HepG2 (cell line): ENCODE measurements around the gene NSUN5. TPM values are rescaled to one million over a fixed set of nuclear protein-coding genes. Genes with fewer than 3 reads are reported as not detected.

Experiments used
- ATAC-seq: fragments of 200-7000 bp; cut with Tn5 transposase; 3 replicates; pipeline ENCODE4 v1.9.1; 2020; ENCODE audit warnings: mild to moderate bottlenecking, moderate library complexity
- BruUV-seq: library from RNA; stranded (reverse); fragments of 400-500 nt; replicated peaks from 2 replicates; lab custom pipeline; 2021; lab: Mats Ljungman, UMichigan
- CTCF ChIA-PET: fragments of 300-600 bp; formaldehyde crosslinking; extraction: SDS; loops from one replicate; lab custom pipeline; 2021; ENCODE audit warnings: low total read pairs, inconsistent platforms, low intra/inter-chr PET ratio; lab: Yijun Ruan, JAX
- POLR2A ChIA-PET: fragments of 350-600 bp; sonication (Branson Sonifier 250); formaldehyde crosslinking; loops from one replicate; lab custom pipeline; 2020; ENCODE audit warnings: antibody characterized with exemption, inconsistent platforms; lab: Yijun Ruan, JAX
- DNase-seq: peaks from one replicate; pipeline ENCODE4 v3.0.0-alpha.2; 2015; ENCODE audit warnings: low spot score
- FAIRE-seq: peaks from 3 replicates; lab custom pipeline; 2011; peaks lifted over from hg19 to GRCh38; lab: Jason Lieb, UNC
- H2AFZ ChIP-seq: one replicate; pipeline ENCODE4 v1.6.1; 2011; ENCODE audit warnings: low read length, inconsistent platforms
- H3K27ac ChIP-seq: fragments of 300-600 bp; 3 replicates; pipeline ENCODE4 v1.8.0; 2011; ENCODE audit warnings: mixed run types, mild to moderate bottlenecking, mixed read lengths, low read length, inconsistent platforms; ENCODE audit not compliant: insufficient read depth; ENCODE audit errors: extremely low read length
- H3K27me3 ChIP-seq, 2 experiments: fragments of 200-600 bp in 1 of 2; 2 replicates in 1 of 2; 3 replicates in 1 of 2; pipeline versions ENCODE4 v1.6.0 to v1.8.0; 2011; ENCODE audit warnings: low read length in 2 of 2, mild to moderate bottlenecking in 2 of 2, moderate library complexity in 2 of 2, inconsistent platforms in 1 of 2; ENCODE audit not compliant: insufficient read depth in 2 of 2, control insufficient read depth in 1 of 2
- H3K36me3 ChIP-seq, 2 experiments: fragments of 200-600 bp in 1 of 2; replicated peaks in 1 of 2; 2 replicates in 1 of 2; 3 replicates in 1 of 2; pipeline versions ENCODE4 v1.5.1 to v1.8.0; 2011; ENCODE audit warnings: low read length in 2 of 2, inconsistent platforms in 1 of 2; ENCODE audit not compliant: insufficient read depth in 2 of 2, control insufficient read depth in 1 of 2
- H3K4me1 ChIP-seq: 2 replicates; pipeline ENCODE4 v1.5.1; 2012; ENCODE audit warnings: low read length, inconsistent platforms; ENCODE audit not compliant: insufficient read depth
- H3K4me2 ChIP-seq: 2 replicates; pipeline ENCODE4 v1.6.0; 2011; ENCODE audit warnings: low read depth, low read length, inconsistent platforms
- H3K4me3 ChIP-seq, 3 experiments: fragments of 200-600 bp in 1 of 3; sonication (generic), shearing (Covaris generic) in 1 of 3; replicated peaks in 1 of 3; 2 replicates each; pipeline ENCODE4 v1.5.1; 2011 to 2016; ENCODE audit warnings: low read length in 3 of 3, inconsistent platforms in 2 of 3, low read depth in 2 of 3, mild to moderate bottlenecking in 2 of 3, control low read depth in 1 of 3, mixed read lengths in 1 of 3; ENCODE audit not compliant: insufficient read depth in 1 of 3
- H3K79me2 ChIP-seq: one replicate; pipeline ENCODE4 v1.6.1; 2011; ENCODE audit warnings: low read length, inconsistent platforms; ENCODE audit not compliant: insufficient read depth
- H3K9ac ChIP-seq: 2 replicates; pipeline ENCODE4 v1.6.0; 2011; ENCODE audit warnings: mild to moderate bottlenecking, low read depth, low read length, inconsistent platforms; ENCODE audit not compliant: insufficient read depth
- H3K9me3 ChIP-seq: 2 replicates; pipeline ENCODE4 v1.5.1; 2012; ENCODE audit warnings: mild to moderate bottlenecking, low read length
- H4K20me1 ChIP-seq: 2 replicates; pipeline ENCODE4 v1.6.0; 2011; ENCODE audit warnings: inconsistent platforms, mild to moderate bottlenecking, low read length, moderate library complexity; ENCODE audit not compliant: insufficient read depth
- MEIS2 ChIP-seq: sonication (generic); formaldehyde crosslinking; IDR thresholded peaks from 2 replicates; pipeline ENCODE4 v1.9.0; 2021; ENCODE audit warnings: mild to moderate bottlenecking, missing genetic modification reagents
- RFXAP ChIP-seq: sonication (generic); formaldehyde crosslinking; IDR thresholded peaks from 2 replicates; pipeline ENCODE4 v1.4.0; 2020; ENCODE audit warnings: missing genetic modification reagents, borderline replicate concordance
- ZIK1 ChIP-seq: sonication (generic); formaldehyde crosslinking; IDR thresholded peaks from 2 replicates; pipeline ENCODE4 v1.5.0; 2020; ENCODE audit warnings: mild to moderate bottlenecking, low read depth, missing genetic modification reagents, borderline replicate concordance
- ZNF652 ChIP-seq: IDR thresholded peaks from 2 replicates; pipeline ENCODE4 v1.6.1; 2016; ENCODE audit warnings: low read depth, borderline replicate concordance
- ZNF709 ChIP-seq: sonication (generic); formaldehyde crosslinking; IDR thresholded peaks from 2 replicates; pipeline ENCODE4 v1.5.0; 2020; ENCODE audit warnings: mild to moderate bottlenecking, missing genetic modification reagents
- WGBS: methylation state at CpG from one replicate; pipeline ENCODE4 v1.1.6; 2017; ENCODE audit warnings: low lambda C conversion rate; 5-methylcytosine and 5-hydroxymethylcytosine counted together
- in situ Hi-C: cut with HindIII; loops from 2 replicates; pipeline ENCODE4 v1.10.0; 2017; ENCODE audit warnings: low pct_unique_long_range_greater_than_20kb; ENCODE audit not compliant: extremely low pct_ligation_motif_present
- intact Hi-C: fragments of 100-400 bp; cut with micrococcal nuclease; formaldehyde crosslinking; loops from one replicate; pipeline ENCODE4 v1.10.0; 2022; ENCODE audit not compliant: unreplicated experiment
- polyA plus RNA-seq, 8 experiments: library from polyadenylated mRNA; depleted of rRNA in 3 of 8; stranded (reverse) in 7 of 8; unstranded in 1 of 8; fragments of >200 nt; fragmentation: Illumina TruSeq in 4 of 8; extraction: Trizol in 4 of 8; gene quantifications; 2 replicates each; pipeline versions ENCODE4 v1.2.1 to v1.2.3, GENCODE V29; 2011 to 2016; ENCODE audit warnings: low read depth in 4 of 8, missing spikeins in 1 of 8, mixed read lengths in 1 of 8; ENCODE audit not compliant: insufficient read depth in 1 of 8
- total RNA-seq, 5 experiments: library from RNA; depleted of rRNA; stranded (reverse); fragments of >200 nt; fragmentation: Illumina TruSeq; extraction: Trizol; gene quantifications; 2 replicates each; pipeline ENCODE4 v1.2.3, GENCODE V29; 2016; ENCODE audit warnings: low read depth in 1 of 5
- TF ChIP-seq, protein P1 (sequence below): sonication (generic); formaldehyde crosslinking; IDR thresholded peaks from 2 replicates; pipeline ENCODE4 v1.5.1; 2020; ENCODE audit warnings: missing genetic modification reagents, mild to moderate bottlenecking, borderline replicate concordance

The NSUN5 gene
- total and polyA plus RNA-seq, 2 of the 13 experiments (the other 11 are each of a cell fraction or from before 2014, with no cell fraction given), result 19.9 to 35.8 TPM

DNA sequence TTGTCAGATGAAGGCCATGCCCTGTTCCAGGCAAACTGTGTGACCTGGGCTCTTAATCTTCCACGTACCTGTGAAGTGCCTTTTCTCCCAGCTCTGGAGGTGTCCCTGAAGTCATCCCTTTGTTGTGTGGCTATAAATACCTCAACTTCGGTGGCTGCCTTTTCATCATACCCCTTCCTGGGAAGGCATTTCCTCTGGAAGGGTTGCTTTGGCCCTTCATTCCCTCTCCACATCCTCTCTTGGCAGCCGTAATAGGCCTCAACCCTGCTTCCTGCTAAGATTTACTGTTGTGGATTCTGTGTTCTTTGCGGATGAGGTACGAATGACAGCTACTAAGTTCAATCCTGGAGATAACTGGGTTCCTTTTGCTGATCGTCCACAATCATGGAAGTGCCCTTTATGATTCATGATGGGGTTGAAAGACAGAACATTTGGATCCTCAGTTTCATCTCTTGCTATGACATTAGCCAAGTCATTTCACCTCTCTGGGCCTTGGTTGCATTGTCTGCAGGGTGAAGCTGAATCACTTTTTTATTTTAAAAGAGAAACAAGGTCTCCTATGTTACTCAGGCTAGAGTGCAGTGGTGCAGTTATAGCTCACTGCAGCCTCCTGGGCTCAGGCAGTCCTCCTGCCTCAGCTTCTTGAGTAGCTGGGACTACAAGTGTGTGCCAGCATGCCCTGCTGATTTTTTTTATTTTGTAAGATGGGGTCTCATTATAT is 43.0 kb upstream of the NSUN5 start:
- Histone ChIP-seq H3K36me3 (no peaks in the 10 kb centered on the region), H3K27ac (no peak overlapping the region), H3K27me3 (peaks cover 4 to 8% of the 10 kb centered on the region in 2 experiments; a peak in 2 of 5 replicates), H3K9me3 (no peaks in the 10 kb centered on the region), H2AFZ (no peak overlapping the region), H3K4me1 (peaks cover 55% of the 10 kb centered on the region), H3K4me3 (no peak overlapping the region), H3K4me2 (no peak overlapping the region), H3K9ac (no peak overlapping the region), H3K79me2 (no peaks in the 10 kb centered on the region), H4K20me1 (no peaks in the 10 kb centered on the region)
- DNase-seq (no peak), FAIRE-seq (no peak), ATAC-seq (no peak)
- ChIA-PET POLR2A (no interaction called here), CTCF (no interaction called here)
- intact Hi-C loops, result no loop called here
- TF ChIP-seq, protein P1, sequence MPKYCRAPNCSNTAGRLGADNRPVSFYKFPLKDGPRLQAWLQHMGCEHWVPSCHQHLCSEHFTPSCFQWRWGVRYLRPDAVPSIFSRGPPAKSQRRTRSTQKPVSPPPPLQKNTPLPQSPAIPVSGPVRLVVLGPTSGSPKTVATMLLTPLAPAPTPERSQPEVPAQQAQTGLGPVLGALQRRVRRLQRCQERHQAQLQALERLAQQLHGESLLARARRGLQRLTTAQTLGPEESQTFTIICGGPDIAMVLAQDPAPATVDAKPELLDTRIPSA, result no peak
- TF ChIP-seq RFXAP (no peak), ZNF709 (CRISPR knock-in tag) (no peak), ZNF652 (CRISPR knock-in tag) (no peak), MEIS2 (no peak), ZIK1 (CRISPR knock-in tag) (no peak)
- in situ Hi-C loops, result no loop called here
- BruUV-seq, result no TSS peak
- 63% methylated on average over 6 of the region's 6 CpGs for WGBS
